Liver (tissue), 9 donors: ENCODE measurements around the gene ISOC1. TPM values are rescaled to one million over a fixed set of nuclear protein-coding genes. Genes with fewer than 3 reads are reported as not detected.

Experiments
- DNase-seq: peaks from one replicate; pipeline ENCODE4 v3.0.0-alpha.2; 2017; ENCODE audit warnings: low spot score
- H3K27ac ChIP-seq, 2 donors: one replicate each; pipeline ENCODE4 v1.7.0; 2013; ENCODE audit warnings: inconsistent platforms in 2 of 2, low read length in 2 of 2, control low read depth in 1 of 2, low read depth in 1 of 2, mild to moderate bottlenecking in 1 of 2
- H3K27me3 ChIP-seq, 4 donors: one replicate each; pipeline versions ENCODE4 v1.6.1 to v1.7.0; 2013; ENCODE audit warnings: low read length in 3 of 4, inconsistent platforms in 1 of 4, mild to moderate bottlenecking in 1 of 4, moderate library complexity in 1 of 4; ENCODE audit not compliant: control insufficient read depth in 4 of 4, insufficient read depth in 4 of 4
- H3K36me3 ChIP-seq, 4 donors: one replicate each; pipeline versions ENCODE4 v1.6.1 to v1.7.0; 2013; ENCODE audit warnings: low read length in 3 of 4, mild to moderate bottlenecking in 3 of 4, low read depth in 1 of 4, moderate library complexity in 1 of 4; ENCODE audit not compliant: control insufficient read depth in 4 of 4, insufficient read depth in 3 of 4
- H3K4me1 ChIP-seq, 4 donors: one replicate each; pipeline versions ENCODE4 v1.6.1 to v1.7.0; 2013; ENCODE audit warnings: low read length in 3 of 4, mild to moderate bottlenecking in 3 of 4, moderate library complexity in 1 of 4; ENCODE audit not compliant: control insufficient read depth in 4 of 4, insufficient read depth in 4 of 4
- H3K4me3 ChIP-seq, 3 donors: one replicate each; pipeline versions ENCODE4 v1.6.1 to v1.7.0; 2013; ENCODE audit warnings: low read length in 3 of 3, control low read depth in 1 of 3, low read depth in 1 of 3, mild to moderate bottlenecking in 1 of 3
- H3K9ac ChIP-seq, 2 donors: one replicate each; pipeline ENCODE4 v1.7.0; 2013; ENCODE audit warnings: low read length in 2 of 2, mild to moderate bottlenecking in 2 of 2, moderate library complexity in 2 of 2, control low read depth in 1 of 2, low read depth in 1 of 2
- H3K9me3 ChIP-seq, 4 donors: one replicate each; pipeline versions ENCODE4 v1.6.1 to v1.7.0; 2013; ENCODE audit warnings: low read length in 3 of 4; ENCODE audit not compliant: control insufficient read depth in 4 of 4
- CTCF ChIP-seq: fragments of 150-350 bp; IDR thresholded peaks from 2 replicates; pipeline ENCODE4 v1.5.1; 2017; ENCODE audit warnings: improper control_type of control experiment, low read depth, low read length; ENCODE audit not compliant: missing input control
- EGR1 ChIP-seq, 2 donors: IDR thresholded peaks; 2 replicates each; pipeline ENCODE4 v1.6.1; 2016 to 2018; ENCODE audit warnings: antibody characterized with exemption in 2 of 2, low read depth in 2 of 2
- GABPA ChIP-seq, 2 donors: IDR thresholded peaks in 1 of 2; conservative IDR thresholded peaks in 1 of 2; 2 replicates each; pipeline ENCODE4 v1.6.1; 2016; ENCODE audit warnings: antibody characterized with exemption in 2 of 2, mild to moderate bottlenecking in 1 of 2, moderate library complexity in 1 of 2
- HNF4G ChIP-seq: IDR thresholded peaks from 2 replicates; pipeline ENCODE4 v1.6.1; 2016; ENCODE audit warnings: antibody characterized with exemption
- NR2F2 ChIP-seq: IDR thresholded peaks from 2 replicates; pipeline ENCODE4 v1.6.1; 2016; ENCODE audit warnings: antibody characterized with exemption
- RAD21 ChIP-seq, 2 donors: IDR thresholded peaks; 2 replicates each; pipeline ENCODE4 v1.6.1; 2016; ENCODE audit warnings: antibody characterized with exemption in 2 of 2, mild to moderate bottlenecking in 2 of 2
- SP1 ChIP-seq: IDR thresholded peaks from 2 replicates; pipeline ENCODE4 v1.6.1; 2018; ENCODE audit warnings: antibody characterized with exemption, mild to moderate bottlenecking
- TAF1 ChIP-seq: conservative IDR thresholded peaks from 2 replicates; pipeline ENCODE4 v1.6.1; 2016; ENCODE audit warnings: antibody characterized with exemption, mild to moderate bottlenecking
- YY1 ChIP-seq: IDR thresholded peaks from 2 replicates; pipeline ENCODE4 v1.6.1; 2016; ENCODE audit warnings: antibody characterized with exemption, mild to moderate bottlenecking
- WGBS: extraction: QIAGEN DNeasy Blood & Tissue Kit; methylation state at CpG from one replicate; pipeline ENCODE4 v1.1.7; 2013; 5-methylcytosine and 5-hydroxymethylcytosine counted together
- polyA plus RNA-seq, 2 donors: library from polyadenylated mRNA; stranded (reverse) in 1 of 2; unstranded in 1 of 2; fragments of 200-250 nt in 1 of 2; fragments of >200 nt in 1 of 2; fragmentation: Nextera tagmentation in 1 of 2; extraction: Ambion mirVana in 1 of 2; gene quantifications; one replicate each; pipeline versions ENCODE4 v1.2.1 to v1.2.3, GENCODE V29; 2013 to 2015
- total RNA-seq, 2 donors: library from RNA; depleted of rRNA; stranded (reverse); fragments of >200 nt; gene quantifications; one replicate each; pipeline ENCODE4 v1.2.3, GENCODE V29; 2014
- TF ChIP-seq, protein P1 (sequence below): IDR thresholded peaks from 2 replicates; pipeline ENCODE4 v1.6.1; 2016; ENCODE audit warnings: antibody characterized with exemption, mild to moderate bottlenecking
- TF ChIP-seq, protein P2 (sequence below): IDR thresholded peaks from 2 replicates; pipeline ENCODE4 v1.6.1; 2016; ENCODE audit warnings: antibody characterized with exemption
- donor health status: healthy.
- donor health status: healthy.
- donor health status: healthy.
- donor health status: healthy.
- donor health status: healthy.

Gene ISOC1
- total and polyA plus RNA-seq, 4 donors: 34.1 to 52.9 (median 41.8) TPM

DNA sequence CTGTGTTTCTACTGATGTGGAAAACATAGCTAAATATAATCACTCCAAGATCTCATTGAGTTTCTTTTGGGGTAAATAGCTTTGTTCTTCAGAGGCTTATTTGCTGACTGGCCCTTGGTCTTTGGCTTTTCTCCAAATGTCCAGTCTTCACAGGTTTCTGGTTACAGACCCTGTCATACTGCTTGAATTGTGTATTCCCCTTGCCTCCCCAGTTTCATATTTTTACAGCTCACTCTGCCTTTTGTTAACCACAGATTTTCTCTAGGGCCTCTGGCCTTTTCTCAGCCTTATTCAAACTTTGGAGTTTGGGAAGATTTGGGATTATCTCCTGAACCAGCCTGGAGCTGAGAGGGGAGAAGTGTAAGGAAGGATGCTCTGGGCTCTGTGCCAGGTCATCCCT, 23.9 kb downstream of the ISOC1 start (continued):
- TF ChIP-seq, protein P1, sequence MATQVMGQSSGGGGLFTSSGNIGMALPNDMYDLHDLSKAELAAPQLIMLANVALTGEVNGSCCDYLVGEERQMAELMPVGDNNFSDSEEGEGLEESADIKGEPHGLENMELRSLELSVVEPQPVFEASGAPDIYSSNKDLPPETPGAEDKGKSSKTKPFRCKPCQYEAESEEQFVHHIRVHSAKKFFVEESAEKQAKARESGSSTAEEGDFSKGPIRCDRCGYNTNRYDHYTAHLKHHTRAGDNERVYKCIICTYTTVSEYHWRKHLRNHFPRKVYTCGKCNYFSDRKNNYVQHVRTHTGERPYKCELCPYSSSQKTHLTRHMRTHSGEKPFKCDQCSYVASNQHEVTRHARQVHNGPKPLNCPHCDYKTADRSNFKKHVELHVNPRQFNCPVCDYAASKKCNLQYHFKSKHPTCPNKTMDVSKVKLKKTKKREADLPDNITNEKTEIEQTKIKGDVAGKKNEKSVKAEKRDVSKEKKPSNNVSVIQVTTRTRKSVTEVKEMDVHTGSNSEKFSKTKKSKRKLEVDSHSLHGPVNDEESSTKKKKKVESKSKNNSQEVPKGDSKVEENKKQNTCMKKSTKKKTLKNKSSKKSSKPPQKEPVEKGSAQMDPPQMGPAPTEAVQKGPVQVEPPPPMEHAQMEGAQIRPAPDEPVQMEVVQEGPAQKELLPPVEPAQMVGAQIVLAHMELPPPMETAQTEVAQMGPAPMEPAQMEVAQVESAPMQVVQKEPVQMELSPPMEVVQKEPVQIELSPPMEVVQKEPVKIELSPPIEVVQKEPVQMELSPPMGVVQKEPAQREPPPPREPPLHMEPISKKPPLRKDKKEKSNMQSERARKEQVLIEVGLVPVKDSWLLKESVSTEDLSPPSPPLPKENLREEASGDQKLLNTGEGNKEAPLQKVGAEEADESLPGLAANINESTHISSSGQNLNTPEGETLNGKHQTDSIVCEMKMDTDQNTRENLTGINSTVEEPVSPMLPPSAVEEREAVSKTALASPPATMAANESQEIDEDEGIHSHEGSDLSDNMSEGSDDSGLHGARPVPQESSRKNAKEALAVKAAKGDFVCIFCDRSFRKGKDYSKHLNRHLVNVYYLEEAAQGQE: no peak
- TF ChIP-seq TAF1: no peak

DNA sequence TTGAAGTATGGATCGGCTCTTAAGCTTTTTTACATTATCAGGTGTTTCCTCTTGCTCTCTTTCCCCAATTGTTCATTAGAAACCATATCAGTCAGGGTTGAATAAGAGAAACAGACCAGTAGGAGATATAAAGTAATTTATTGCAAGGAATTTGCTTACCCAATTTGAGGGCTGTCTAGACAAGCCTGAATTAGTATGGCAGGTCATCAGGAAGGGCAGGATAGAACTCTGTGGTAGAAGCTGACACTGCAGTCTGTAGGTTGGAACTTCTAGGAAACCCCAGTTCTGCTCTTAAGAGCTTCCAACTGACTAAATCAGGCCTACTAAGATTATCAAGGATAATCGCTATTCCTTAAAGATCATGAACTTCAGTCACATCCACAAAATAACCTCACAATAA, 24.3 kb downstream of the ISOC1 start:
- H3K27ac ChIP-seq: no peak overlapping the region
- no peak overlapping the region for H3K4me3 ChIP-seq
- H3K27me3 ChIP-seq: no peaks in the 10 kb centered on the region
- peaks cover 0 to 23% (median 16%) of the 10 kb centered on the region in 4 donors for H3K4me1 ChIP-seq
- H3K9me3 ChIP-seq: no peaks in the 10 kb centered on the region
- no peak for DNase-seq
- no peaks in the 10 kb centered on the region for H3K36me3 ChIP-seq
- no peak overlapping the region for H3K9ac ChIP-seq
- WGBS: 87% methylated on average over 2 of the region's 2 CpGs
- TF ChIP-seq TAF1 (no peak), EGR1 (IDR thresholded peaks at IDR 0.05; ENCODE audit: low read depth in 2 of 2) (no peak)

DNA sequence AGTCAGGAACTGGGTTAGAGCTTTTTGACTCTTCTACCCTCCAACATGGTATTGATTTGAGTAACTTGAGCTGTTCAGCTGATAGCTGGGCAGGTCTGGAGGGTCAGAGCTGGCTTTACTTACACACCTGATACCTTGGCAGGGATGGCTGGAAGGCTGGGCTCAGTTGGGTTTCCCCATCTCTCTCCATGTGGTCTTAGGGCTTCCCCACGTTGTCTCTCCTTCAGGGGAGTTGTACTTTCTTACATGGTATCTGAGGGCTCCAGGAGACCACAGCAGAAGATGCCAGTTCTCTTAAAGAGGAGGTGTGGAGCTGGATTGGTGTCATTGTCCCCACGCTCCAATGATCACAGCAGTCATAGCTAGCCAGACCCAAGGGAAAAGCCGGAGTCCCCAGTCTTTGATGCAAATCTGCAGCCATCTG, 25.6 kb downstream of the ISOC1 start:
- Histone ChIP-seq H3K4me3 (no peak overlapping the region), H3K36me3 (no peaks in the 10 kb centered on the region), H3K27me3 (no peaks in the 10 kb centered on the region), H3K27ac (no peak overlapping the region), H3K9me3 (no peaks in the 10 kb centered on the region), H3K4me1 (peaks cover 3 to 20% (median 8%) of the 10 kb centered on the region in 4 donors), H3K9ac (no peak overlapping the region)
- TF ChIP-seq RAD21 (IDR thresholded peaks at IDR 0.05) (no peak), YY1 (no peak), EGR1 (IDR thresholded peaks at IDR 0.05; ENCODE audit: low read depth in 2 of 2) (no peak), CTCF (no peak), NR2F2 (no peak), GABPA (IDR thresholded peaks at IDR 0.05 in 1 of 2, conservative IDR thresholded peaks at IDR 0.05 in 1 of 2) (no peak), HNF4G (no peak), SP1 (no peak)
- TF ChIP-seq, protein P2, sequence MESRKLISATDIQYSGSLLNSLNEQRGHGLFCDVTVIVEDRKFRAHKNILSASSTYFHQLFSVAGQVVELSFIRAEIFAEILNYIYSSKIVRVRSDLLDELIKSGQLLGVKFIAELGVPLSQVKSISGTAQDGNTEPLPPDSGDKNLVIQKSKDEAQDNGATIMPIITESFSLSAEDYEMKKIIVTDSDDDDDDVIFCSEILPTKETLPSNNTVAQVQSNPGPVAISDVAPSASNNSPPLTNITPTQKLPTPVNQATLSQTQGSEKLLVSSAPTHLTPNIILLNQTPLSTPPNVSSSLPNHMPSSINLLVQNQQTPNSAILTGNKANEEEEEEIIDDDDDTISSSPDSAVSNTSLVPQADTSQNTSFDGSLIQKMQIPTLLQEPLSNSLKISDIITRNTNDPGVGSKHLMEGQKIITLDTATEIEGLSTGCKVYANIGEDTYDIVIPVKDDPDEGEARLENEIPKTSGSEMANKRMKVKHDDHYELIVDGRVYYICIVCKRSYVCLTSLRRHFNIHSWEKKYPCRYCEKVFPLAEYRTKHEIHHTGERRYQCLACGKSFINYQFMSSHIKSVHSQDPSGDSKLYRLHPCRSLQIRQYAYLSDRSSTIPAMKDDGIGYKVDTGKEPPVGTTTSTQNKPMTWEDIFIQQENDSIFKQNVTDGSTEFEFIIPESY: no peak
- WGBS: 85% methylated on average over 3 of the region's 3 CpGs
- DNase-seq: no peak
